KMS-11 (cell line): ENCODE results near the gene GYG2.

ENCODE experiments used
- H2AFZ ChIP-seq: fragments of 200-600 bp; sonication (generic); 2 replicates; pipeline ENCODE4 v1.6.1; 2016; ENCODE audit warnings: antibody characterized with exemption, mixed run types, low read depth
- H3K27ac ChIP-seq: fragments of 200-600 bp; sonication (generic); 2 replicates; pipeline ENCODE4 v1.6.1; 2016; ENCODE audit warnings: mild to moderate bottlenecking, mixed run types
- H3K27me3 ChIP-seq: fragments of 200-600 bp; sonication (generic); 2 replicates; pipeline ENCODE4 v1.6.1; 2017; ENCODE audit warnings: mild to moderate bottlenecking, low read depth, mixed run types, moderate library complexity; ENCODE audit not compliant: insufficient read depth
- H3K36me3 ChIP-seq: fragments of 200-600 bp; sonication (generic); 2 replicates; pipeline ENCODE4 v1.6.1; 2017; ENCODE audit warnings: mild to moderate bottlenecking, mixed run types; ENCODE audit not compliant: insufficient read depth
- H3K4me1 ChIP-seq: fragments of 200-600 bp; sonication (generic); 2 replicates; pipeline ENCODE4 v1.6.1; 2016; ENCODE audit warnings: mild to moderate bottlenecking, low read depth, mixed run types; ENCODE audit not compliant: poor library complexity, severe bottlenecking
- H3K4me2 ChIP-seq: fragments of 200-600 bp; sonication (generic); 2 replicates; pipeline ENCODE4 v1.7.0; 2016; ENCODE audit warnings: mild to moderate bottlenecking, mixed run types
- H3K4me3 ChIP-seq: fragments of 200-600 bp; sonication (generic); IDR thresholded peaks from 2 replicates; pipeline ENCODE4 v1.6.1; 2017; ENCODE audit warnings: low read depth, low read length, mixed read lengths; ENCODE audit not compliant: insufficient read depth
- H3K79me2 ChIP-seq: fragments of 200-600 bp; sonication (generic); 2 replicates; pipeline ENCODE4 v1.6.1; 2016; ENCODE audit warnings: low read depth, mixed run types; ENCODE audit not compliant: insufficient read depth
- H3K9ac ChIP-seq: fragments of 200-600 bp; sonication (generic); 2 replicates; pipeline ENCODE4 v1.6.1; 2016; ENCODE audit warnings: mild to moderate bottlenecking, mixed run types
- H4K20me1 ChIP-seq: fragments of 200-600 bp; sonication (generic); 2 replicates; pipeline ENCODE4 v1.6.1; 2016; ENCODE audit warnings: mild to moderate bottlenecking, mixed run types; ENCODE audit not compliant: insufficient read depth
- TF ChIP-seq, protein P1 (sequence below): fragments of 200-600 bp; sonication (generic); conservative IDR thresholded peaks from 2 replicates; pipeline ENCODE4 v1.6.1; 2017; ENCODE audit warnings: low read depth, mild to moderate bottlenecking, antibody characterized with exemption, low read length, moderate library complexity, mixed read lengths

GYG2 gene

DNA sequence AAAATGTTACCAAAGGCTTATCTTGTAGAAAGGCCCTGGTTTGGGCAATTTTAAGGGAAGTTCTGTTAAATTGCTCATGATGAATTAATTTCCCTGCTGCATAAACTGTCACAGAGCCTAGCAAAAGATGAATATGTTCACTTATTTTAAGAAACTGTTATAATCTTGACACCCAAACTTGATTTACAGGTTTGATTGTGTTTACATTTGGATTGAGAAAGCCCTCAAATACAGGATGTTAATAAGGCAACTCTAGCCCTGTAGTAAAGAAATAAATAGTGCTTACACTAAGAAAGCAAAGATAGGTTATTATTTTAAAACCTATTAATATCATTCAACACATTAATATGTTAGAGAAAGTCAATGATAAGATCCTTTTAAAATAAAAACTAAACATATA is 18.3 kb downstream of the GYG2 start:
- Histone ChIP-seq H3K27me3 (no peaks in the 10 kb centered on the region), H2AFZ (no peak overlapping the region), H3K27ac (no peak overlapping the region), H3K4me1 (no peaks in the 10 kb centered on the region), H3K9ac (no peak overlapping the region), H3K36me3 (no peaks in the 10 kb centered on the region), H3K79me2 (no peaks in the 10 kb centered on the region), H3K4me3 (no peak overlapping the region), H4K20me1 (no peaks in the 10 kb centered on the region), H3K4me2 (no peak overlapping the region)
- TF ChIP-seq, protein P1, sequence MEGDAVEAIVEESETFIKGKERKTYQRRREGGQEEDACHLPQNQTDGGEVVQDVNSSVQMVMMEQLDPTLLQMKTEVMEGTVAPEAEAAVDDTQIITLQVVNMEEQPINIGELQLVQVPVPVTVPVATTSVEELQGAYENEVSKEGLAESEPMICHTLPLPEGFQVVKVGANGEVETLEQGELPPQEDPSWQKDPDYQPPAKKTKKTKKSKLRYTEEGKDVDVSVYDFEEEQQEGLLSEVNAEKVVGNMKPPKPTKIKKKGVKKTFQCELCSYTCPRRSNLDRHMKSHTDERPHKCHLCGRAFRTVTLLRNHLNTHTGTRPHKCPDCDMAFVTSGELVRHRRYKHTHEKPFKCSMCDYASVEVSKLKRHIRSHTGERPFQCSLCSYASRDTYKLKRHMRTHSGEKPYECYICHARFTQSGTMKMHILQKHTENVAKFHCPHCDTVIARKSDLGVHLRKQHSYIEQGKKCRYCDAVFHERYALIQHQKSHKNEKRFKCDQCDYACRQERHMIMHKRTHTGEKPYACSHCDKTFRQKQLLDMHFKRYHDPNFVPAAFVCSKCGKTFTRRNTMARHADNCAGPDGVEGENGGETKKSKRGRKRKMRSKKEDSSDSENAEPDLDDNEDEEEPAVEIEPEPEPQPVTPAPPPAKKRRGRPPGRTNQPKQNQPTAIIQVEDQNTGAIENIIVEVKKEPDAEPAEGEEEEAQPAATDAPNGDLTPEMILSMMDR = no peak

DNA sequence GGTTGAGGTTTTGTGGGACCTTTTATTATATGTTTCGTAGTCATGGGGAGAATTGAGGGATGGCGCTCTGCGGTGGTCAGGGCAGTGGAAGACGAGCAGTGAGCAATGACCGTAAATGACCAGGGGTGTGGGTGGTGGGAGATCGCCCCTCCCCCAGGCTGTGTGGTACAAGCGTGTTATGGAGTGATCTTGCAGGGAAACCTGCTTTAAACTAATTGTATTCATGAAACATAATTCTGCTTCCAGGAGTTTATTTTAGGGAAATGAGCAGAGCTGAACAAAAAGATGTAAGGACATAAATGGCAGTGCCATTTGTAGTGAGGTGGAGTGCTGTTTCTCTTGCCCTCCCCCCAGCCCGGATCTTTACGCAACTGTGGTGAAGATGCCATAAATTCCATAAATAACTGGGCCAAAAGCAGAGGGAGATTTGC is 20.2 kb downstream of the GYG2 start:
- Histone ChIP-seq H3K4me3 (no peak overlapping the region), H3K27me3 (no peaks in the 10 kb centered on the region), H3K79me2 (no peaks in the 10 kb centered on the region), H3K27ac (no peak overlapping the region), H4K20me1 (no peaks in the 10 kb centered on the region), H2AFZ (no peak overlapping the region), H3K4me2 (no peak overlapping the region), H3K4me1 (no peaks in the 10 kb centered on the region), H3K36me3 (no peaks in the 10 kb centered on the region), H3K9ac (no peak overlapping the region)
- TF ChIP-seq, protein P1 = no peak

DNA sequence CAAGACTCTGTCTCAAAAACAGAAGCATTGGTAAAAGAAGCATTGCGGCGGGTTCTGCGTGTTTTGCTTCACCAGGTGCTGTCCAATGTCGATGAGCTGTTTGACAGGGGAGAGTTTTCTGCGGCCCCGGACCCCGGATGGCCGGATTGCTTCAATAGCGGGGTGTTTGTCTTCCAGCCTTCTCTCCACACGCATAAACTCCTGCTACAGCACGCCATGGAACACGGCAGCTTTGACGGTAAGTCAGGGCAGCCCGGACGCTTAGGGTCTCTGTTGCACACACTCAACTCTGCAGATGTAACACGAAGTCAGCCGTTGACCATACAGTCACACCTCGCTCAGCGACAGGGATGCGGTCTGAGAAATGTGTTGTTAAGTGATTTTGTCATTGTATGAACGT is 26.2 kb downstream of the GYG2 start:
- H3K27ac ChIP-seq = no peak overlapping the region
- no peaks in the 10 kb centered on the region for H3K36me3 ChIP-seq
- no peaks in the 10 kb centered on the region for H3K79me2 ChIP-seq
- no peak overlapping the region for H3K4me2 ChIP-seq
- H2AFZ ChIP-seq = no peak overlapping the region
- H3K27me3 ChIP-seq = no peaks in the 10 kb centered on the region
- H3K4me1 ChIP-seq = no peaks in the 10 kb centered on the region
- H3K9ac ChIP-seq = no peak overlapping the region
- H4K20me1 ChIP-seq = no peaks in the 10 kb centered on the region
- H3K4me3 ChIP-seq = no peak overlapping the region
- TF ChIP-seq, protein P1 = no peak

DNA sequence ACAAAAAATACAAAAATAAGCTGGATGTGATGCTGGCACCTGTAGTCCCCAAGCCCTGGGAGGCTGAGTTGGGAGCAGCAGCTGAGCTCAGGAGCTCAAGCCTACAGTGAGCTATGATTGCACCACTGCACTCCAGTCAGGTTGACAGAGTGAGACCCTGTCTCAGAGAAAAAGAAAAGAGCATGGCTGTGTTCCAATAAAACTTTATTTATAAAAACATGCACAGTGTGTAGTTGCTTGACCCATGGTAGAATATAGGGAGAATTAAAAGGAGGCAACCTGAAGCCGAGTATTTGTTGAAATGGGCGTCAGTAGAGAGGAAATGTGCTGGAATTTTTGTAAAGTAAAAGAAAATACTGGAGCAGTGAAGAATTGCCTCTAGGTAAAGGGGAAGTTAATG is 27.0 kb downstream of the GYG2 start:
- H3K4me1 ChIP-seq = no peaks in the 10 kb centered on the region
- no peak overlapping the region for H3K9ac ChIP-seq
- no peak overlapping the region for H3K27ac ChIP-seq
- H3K36me3 ChIP-seq = no peaks in the 10 kb centered on the region
- H3K27me3 ChIP-seq = no peaks in the 10 kb centered on the region
- no peak overlapping the region for H3K4me3 ChIP-seq
- TF ChIP-seq, protein P1 = no peak
- no peak overlapping the region for H3K4me2 ChIP-seq
- H4K20me1 ChIP-seq = no peaks in the 10 kb centered on the region
- no peaks in the 10 kb centered on the region for H3K79me2 ChIP-seq
- H2AFZ ChIP-seq = no peak overlapping the region
